ENCODE data around the gene CEP112.

- TF ChIP-seq, protein P1, sequence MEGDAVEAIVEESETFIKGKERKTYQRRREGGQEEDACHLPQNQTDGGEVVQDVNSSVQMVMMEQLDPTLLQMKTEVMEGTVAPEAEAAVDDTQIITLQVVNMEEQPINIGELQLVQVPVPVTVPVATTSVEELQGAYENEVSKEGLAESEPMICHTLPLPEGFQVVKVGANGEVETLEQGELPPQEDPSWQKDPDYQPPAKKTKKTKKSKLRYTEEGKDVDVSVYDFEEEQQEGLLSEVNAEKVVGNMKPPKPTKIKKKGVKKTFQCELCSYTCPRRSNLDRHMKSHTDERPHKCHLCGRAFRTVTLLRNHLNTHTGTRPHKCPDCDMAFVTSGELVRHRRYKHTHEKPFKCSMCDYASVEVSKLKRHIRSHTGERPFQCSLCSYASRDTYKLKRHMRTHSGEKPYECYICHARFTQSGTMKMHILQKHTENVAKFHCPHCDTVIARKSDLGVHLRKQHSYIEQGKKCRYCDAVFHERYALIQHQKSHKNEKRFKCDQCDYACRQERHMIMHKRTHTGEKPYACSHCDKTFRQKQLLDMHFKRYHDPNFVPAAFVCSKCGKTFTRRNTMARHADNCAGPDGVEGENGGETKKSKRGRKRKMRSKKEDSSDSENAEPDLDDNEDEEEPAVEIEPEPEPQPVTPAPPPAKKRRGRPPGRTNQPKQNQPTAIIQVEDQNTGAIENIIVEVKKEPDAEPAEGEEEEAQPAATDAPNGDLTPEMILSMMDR (IDR thresholded peaks at IDR 0.05) = no peak
- TF ChIP-seq POLR2A (IDR thresholded peaks at IDR 0.05) = no peak
These were observed 128.2 kb downstream of the CEP112 start for GRCh38 chr17:66063686-66064085.

Measured in testis (tissue), 2 donors.